Hepatic stellate cell (primary cell): ENCODE results near the gene CETN1.

ENCODE experiments used
- DNase-seq: peaks from one replicate; pipeline ENCODE4 v3.0.0; 2011; ENCODE audit warnings: low spot score

The CETN1 gene

DNA sequence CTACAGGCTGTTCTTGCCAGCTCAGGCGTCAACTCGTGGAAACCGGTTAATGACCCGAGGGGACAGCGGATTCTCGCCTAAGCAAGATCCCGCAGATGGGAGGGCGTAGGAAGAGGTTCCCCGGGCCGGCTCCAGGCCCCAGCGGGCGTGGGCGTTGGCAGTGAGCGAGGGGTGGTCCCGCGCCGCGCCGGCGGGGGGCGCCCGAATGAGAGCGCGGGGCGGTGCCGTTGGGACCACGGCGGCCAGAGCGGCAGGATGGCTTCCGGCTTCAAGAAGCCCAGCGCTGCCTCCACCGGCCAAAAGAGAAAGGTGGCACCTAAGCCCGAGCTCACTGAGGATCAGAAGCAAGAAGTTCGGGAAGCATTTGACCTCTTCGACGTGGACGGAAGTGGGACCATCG, at the start of gene CETN1:
Gene CETN1 (plus strand): TSS at position 227 of the 400 bp plus-strand sequence. CDS start 29 bp downstream, at position 256.
- DNase-seq, result no peak

DNA sequence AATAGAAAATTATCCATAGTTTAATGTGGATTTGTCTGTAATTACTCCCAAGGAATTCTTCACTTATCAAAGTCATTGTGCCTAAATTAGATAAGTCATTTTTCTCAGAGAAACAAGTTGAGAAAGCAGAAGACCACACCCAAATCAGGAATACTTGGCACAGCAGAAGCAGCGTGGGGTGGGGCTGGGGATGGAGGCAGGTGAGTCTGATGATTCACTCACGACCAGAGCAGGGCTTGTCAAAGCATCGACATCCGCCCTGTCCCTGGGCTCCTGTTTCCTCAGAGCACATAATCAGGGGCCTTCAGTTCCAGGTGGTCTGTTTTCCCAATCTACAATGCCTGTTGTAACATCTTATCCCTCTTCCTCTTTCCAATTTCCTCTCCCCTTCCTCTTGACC, 48.2 kb upstream of the CETN1 start:
- DNase-seq, result no peak

DNA sequence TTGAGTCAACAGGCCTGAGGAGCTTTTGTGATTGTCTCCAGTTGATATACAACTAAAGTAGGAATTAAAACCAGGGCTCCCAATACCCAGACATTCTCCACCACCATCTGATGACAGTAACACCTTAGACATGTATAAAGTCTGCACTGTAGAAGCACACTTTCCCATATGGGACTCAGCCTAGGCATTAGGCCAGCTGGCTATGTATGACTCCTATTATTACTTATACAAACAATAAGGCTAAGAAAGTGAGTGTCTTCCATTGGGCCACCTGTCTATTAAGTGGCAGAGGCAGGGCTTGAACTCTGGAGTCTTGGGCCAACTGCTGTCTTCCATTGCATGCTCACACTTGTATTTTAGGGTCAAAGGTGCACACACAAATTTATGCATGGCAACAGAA, 47.5 kb upstream of the CETN1 start:
- DNase-seq, result no peak

DNA sequence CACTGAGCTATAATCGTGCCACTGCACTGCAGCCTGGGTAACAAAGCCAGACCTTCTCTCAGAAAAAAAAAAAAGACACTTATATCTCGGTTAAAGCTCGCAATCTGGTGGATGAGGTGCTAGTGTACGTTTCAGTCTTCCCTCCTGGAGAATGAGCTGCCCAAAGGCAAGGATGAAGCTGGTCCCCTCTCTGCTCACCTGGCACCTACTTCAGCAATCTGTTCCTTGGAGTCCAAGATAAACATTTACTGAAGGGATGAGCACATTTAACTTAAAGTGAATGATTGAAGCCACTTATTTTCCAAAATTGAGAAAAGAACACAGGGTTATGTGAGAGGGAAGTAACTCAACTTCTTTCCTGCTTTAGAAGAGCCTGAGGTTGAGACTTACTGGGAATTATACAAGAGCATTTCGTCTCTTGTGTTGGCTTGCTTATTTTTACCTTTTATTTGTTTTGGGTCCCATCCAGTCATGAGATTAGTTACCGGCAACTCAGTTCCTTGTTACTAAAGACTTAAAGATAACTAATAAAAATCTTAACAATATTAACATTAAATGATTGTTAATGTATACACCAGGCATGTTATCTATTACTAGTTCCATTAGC, 46.1 kb upstream of the CETN1 start:
- no peak for DNase-seq

DNA sequence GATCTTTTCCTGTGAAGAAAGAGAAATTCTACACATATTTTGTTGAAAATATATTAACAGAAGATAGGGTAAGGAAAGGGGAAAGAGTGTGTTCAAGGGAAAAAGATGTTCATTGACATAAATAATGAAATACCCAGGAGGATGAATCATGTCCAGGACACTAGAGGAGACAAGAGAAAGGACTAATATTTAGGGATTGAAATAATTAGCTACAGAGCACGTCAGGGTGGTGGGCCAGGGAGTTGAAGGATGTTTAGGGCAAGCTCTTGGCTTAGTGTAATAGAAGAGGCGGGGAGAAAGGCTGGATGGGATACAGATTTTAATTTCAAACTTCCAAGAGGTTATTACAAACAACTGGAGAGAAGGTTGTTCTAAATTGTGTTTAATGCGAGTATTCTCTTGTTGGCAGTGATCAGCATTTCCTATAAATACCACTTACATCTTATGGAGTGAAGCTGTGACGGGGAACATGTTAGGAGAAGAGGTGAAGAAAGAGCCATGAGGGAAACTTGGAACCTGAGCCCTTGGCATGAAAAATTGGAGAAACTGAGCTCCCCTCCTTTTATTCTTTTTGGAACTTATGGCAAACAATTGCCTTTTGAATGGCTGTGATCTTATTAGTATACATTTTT, 36.6 kb upstream of the CETN1 start:
- no peak for DNase-seq

DNA sequence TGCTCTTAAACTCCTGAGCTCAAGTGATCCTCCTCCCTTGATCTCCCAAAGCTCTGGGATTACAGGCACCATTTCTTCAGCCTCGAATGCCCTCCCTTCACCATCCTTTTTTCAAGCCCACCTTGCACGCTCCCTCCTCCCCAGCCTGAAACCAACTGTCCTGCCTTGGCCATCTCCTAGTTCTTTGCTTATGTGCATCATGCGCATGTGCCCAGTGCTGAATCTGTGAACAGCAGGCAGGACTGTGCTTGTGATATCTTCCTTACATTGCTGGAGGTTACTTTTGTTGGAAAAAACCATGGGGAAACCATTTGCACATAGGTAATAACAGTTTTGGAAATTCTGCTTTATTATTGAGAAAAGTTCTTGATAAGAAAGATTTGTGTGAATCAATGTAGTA, 30.2 kb upstream of the CETN1 start:
- no peak for DNase-seq

DNA sequence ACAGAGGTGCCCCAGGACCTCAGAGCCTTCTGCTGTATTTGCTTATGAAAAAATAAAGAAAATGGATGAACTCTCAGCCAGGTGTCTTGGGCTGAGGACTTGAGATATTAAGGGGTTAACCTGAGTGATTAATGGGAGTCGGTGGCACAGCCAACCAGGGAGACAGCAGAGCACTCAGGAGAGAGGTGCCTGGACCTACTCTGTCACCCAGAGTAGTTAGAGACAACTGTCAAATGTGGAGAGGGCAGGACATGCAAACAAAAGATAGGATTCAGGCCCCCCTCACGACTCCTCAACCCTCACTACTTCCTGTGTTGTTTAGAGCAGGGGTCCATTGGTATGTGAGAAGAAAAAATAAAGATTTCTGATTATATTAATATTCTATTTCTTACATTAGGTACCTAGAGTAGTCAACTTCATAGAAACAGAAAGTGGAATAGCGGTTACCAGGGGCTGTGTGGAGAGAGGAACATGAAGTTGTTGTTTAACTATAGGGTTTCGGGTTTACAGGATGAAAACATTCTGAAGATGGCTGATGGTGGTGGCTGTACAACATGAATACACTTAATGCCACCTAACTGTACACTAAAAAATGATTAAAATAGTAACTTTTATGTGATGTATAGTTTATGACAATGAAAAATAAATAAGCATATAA, 28.6 kb upstream of the CETN1 start:
- DNase-seq, result no peak

DNA sequence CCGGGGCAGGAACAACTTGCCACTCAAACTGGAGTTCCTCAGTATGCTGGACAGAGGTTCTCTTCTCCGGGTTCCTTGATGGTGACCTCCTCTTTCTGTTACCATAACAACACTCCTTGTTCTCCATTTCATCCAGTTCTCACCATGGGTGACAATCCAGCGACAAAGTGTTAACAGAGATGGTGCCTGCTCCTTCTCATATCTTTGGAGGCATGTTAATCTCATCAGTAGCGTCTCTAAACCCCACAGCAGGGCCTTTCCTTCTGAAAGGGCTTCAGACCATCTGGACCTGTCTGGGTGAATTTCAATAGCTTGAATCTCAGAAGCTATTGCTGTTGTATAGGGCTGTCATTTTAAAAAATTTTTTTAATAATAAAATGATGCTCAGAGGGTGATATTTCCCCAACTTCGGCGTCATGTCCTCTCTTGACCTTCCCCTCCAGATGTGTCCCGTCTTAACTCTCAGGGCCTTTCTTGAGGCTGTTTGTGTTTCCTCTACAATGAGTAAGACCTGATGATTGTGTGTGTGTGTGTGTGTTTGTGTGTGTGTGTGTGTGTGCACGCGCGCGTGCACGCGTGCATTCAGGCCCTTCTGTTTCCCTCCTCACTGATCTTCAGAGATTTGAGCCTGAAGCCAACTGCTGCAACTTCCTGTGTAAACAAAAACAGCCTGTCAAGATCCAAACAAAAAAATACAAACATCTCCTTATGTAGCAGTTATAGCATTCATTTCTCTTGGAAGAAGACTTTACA, 24.3 kb upstream of the CETN1 start:
- no peak for DNase-seq

DNA sequence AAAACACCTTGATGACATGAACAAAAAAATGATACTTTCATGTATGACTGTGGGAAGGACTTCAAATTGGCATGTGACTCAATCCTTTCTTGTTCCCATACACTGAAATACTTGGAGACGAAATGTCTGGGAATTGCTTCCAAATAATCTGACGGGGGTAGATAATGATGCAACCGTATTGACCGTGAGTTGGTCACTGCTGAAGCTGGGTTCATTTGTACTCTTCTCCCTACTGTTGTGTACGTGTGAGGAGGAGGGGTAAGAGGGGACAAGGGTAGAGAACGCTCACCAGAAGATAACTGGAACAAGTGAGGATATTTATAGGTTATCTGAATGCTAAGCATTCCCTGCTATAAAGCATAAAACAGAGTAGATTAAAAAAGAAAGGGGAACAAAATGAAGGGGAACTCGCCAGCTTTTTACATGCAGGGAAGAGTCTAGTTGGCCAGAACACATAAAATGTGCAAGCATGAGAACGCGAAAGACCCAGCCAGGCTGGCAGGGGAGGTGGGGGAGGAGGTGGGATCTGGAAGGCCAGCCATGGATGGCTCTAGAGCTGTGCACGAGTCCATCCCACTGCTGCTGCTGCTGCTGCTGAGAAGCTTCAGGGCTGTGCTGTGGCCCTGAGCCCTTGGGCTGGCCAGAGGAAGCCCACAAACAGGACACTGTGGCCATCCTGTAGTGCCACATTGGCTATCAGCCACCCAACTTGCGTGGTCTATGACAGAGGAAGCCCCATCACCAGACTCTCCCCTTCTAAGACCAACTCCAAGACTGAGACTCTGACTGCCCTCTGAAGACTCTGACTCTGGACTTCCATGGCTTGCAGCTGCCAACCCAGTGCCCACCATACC, 15.2 kb upstream of the CETN1 start:
- DNase-seq, result no peak

DNA sequence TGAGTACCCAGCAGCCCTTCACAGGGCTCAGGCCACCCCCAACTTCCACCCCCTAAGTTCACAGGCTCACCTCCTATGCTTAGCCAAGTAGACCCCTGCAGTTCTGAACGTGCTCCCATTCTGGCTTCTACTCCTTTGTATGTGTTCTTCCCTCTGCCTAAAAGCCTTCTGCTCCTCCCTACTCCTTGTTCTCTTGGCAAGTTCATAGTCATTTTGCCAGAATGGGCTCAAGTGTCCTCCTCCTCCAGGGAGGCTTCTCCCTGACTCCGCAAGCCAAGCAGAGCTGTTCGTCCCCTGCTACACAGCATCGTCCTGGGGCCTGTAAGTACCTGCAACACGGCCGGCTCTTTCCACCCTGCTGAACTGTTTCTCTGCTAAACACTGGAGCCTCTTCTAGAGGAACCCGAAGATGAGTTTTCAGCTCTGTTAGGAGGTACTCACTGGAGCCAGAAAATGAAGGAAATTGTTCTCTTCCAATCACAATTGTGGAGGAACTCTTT, 14.6 kb upstream of the CETN1 start:
- no peak for DNase-seq

DNA sequence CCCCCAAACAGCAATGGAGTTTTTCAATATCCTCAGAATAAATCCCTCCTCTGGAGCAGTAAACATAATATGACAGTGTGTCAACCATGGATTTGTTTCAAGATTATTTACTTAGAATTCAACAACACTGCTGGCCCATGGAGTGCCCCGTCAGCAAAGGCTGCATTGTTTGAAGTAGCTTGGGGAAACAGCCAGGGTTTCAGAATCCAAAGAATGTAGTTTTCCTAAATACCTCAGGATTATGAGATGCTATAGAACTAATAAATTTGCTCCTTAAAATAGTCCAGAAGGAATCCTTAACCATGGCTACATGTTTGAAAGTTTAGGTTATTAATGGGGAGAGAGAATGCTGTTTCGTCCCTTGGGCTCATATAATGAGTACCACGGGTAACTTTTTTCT, 13.1 kb upstream of the CETN1 start:
- DNase-seq, result no peak

DNA sequence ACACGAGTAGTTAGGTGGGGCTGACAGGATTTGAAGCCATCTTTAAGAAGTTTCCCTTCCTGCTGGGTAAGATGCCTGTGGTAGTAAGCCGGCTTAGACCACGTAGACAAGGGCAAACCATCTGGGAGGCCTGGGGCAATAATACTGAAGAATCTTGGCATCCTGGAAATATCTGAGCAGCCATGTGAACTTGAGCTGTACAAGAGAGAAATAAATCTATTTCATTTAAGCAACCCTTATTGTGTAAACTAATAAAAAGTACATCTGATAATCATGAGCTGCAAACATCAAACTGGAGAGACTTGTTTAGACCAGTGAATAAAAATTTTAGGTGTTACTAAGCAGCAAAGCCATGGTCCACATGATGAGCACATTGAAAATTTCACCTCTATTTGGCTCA, 11.4 kb upstream of the CETN1 start:
- no peak for DNase-seq

DNA sequence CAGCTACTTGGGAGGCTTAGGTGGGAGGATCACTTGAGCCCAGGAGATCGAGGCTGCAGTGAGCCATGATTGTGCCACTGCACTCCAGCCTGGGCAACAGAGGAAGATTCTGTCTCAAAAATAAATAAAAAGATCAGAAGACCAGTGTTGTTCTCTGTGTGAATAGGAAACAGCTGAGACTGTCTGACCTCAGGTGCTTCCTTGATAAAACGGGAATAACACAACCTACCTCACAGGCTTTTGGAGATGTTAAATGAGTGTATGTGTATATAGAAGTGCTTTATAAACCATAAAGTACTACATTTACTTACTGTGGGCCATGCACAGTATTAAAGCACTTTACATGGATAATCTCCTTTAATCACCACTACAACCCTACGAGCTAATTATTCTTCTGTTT, 9.9 kb upstream of the CETN1 start:
- DNase-seq, result no peak

DNA sequence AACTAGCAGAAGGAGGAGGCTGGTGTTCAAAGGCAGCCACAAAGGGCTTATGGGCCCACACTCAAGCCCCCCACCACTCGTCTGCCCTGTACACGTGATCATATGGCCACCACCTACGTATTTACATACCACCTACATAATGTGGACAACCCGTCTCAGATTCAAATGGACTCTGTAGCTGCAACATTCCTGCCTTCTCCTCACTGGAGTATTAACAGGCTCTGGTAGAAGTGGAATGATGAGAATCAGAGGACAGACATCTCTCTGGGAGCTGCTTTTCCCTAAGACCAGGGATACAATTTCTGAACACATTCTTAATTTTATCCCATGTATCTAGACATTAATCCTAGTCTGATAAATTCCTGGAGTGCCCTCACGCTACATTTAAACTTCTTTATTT, 9.5 kb upstream of the CETN1 start:
- no peak for DNase-seq

DNA sequence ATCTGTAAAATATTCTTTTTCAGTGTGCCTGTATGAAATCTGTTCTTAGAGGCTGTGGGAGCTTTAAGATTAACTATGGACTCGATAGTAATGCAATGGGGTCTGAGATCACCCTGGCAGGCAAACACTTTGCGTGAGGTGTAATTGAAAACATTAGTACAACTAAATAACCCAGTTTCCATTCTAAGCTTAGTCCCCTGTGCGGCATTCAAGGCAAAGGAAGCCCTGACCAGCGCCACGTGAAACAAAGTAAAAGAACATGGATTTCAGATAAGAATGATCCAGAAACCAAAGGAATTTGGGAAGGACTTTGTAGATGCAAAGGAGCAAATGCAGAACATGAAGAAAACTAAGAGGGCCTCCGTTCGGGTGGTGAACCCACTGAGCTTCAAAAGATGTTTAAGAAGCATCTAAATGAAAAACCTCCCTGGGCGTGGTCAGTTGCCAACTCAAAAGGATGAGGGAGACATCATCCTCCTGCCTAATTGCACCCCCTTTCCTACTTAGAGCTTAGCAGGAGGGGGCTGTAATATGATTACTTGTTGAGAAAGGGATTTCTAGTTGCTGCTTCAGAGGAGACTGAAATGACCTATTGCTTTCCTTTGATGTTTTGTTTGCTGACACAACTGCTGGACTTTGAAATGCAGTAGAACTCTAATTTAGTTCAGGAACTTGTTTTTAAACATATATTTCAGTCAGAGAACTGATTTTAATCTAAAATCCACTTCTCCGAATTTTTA, 7.9 kb upstream of the CETN1 start:
- no peak for DNase-seq

DNA sequence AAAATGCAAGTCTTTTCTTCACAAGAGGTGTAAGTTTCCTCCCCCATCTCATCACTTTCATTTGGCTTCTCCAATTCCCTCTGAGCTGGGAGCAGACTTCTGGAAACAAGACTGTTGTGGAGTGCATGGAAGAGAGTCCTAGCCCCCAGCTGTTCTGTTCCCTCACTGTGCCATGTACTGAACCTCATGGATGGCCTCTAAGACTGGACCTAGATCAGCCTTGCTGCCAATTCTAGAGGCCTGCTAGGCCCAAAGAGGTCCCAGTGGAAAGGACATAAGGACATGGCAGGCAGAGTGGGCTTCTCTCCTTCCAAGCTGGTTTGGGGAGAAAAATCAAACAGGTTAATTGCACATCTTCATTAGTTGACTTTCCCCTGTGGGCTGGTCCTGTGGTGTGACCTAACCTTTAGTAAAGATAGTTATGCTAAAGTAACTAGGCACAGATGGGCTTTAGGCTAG, 7.3 kb upstream of the CETN1 start:
- DNase-seq, result no peak

DNA sequence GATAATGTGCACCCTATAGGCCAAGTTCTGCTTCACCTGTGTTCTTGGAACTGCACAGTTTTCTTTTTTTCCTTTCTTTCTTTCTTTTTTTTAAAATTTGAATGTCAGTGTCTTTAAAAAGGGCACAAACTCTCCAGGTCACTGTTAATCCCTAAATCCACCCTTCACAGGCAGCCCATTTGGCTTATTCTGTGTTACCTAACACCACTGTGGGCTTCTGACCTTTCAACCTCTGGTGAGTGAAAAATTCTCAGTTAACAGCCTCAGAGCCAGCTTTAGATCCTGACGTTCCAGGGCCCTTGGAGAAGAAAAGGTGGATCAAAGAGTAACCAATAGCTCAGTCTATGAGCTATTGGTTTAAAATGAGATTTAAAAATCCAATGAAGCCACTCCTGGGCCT, 6.8 kb upstream of the CETN1 start:
- DNase-seq, result no peak

DNA sequence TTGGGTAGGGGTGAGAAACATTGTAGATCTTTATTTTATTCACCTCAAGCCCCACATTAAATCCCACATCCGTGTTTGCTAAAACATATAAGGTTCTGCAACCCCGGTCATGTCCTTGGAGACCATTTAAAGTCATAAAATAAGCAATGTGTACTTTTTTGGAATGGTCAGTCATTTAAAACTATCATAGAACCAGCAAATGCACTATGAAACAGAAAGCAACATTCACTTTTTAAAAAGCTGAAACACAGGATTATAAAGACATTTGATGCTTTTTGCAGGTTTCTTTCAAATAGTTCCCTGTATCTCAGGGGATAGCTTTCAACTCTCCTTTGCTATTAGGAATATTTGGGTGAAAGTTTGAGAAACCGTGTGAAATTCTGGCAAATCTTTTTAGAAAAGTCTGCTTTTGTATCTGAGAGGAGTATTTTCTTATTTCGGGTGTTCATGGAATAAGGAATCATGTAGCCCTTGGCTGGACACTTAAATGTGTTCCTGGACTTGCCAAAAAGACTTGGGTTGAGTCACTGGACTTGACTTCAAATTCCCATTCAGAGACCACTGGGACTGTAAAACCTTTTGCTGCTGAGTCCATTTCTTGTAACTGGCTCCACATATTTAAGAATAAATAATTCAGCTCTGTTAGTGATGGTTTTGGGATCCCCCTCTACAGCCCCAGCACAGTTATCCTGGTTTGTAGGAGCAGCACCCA, 5.9 kb upstream of the CETN1 start:
- DNase-seq, result no peak

DNA sequence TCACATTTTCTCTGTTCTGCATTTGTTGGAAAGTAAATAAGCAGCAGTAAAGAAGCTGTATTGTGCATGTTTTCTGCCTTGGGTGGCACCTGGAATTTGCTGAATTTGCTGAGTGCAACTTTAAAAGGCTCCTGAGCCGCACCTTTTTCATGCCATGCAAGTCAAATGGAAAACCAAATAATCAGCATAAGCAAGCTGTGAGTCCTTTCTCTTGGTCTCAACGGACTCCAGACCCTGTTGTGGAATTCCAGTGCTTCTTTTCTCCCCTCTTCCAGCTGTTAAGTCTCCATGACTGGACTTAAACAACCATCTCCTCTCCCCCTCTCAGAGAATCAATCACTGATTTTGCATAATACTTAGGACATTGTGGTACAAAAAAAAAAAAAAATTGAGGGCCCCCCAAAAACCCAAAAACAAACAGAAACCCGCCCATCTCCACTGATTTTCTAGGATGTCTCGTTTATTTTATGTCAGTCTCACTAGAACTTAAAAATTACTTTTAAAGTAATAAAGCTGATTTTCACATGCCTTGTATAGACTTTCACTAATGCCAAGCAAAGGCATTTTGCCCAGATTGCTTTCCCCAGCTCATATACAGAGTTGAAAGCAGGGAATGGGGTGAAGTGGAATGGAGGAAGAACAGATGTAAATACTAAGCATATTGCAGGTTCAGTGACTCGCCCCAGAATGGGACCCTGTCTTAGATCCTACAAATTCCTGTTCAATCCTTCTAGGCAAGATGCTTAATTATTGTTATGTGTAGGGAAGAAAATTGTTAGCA, 5.1 kb upstream of the CETN1 start:
- DNase-seq, result no peak

DNA sequence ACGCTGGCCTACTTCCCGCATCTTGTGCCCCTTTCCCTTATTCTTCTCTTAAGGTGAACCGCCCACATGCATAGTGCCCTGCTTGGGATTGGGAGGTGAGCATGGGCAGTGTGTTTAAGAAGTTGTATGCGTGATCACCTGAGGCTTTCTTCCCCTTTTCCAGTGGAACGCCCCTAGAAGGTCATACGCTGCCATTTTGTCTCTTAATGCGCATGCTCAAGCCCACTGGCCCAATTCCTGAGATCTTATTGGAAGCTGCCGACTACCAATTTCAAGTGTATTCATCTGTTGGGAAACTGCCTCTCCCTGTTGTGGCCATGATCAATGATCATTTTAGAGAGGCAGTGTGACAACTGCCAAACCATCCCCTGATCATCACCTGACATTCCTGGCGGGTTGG, 3.3 kb upstream of the CETN1 start:
- DNase-seq, result no peak
